Muscle layer of colon (tissue), 2 donors: ENCODE results near the gene FBXW4.

Source experiments
- H3K27ac ChIP-seq: one replicate; pipeline ENCODE4 v1.7.0; 2013; ENCODE audit warnings: low read depth, mild to moderate bottlenecking, low read length, moderate library complexity
- H3K27me3 ChIP-seq, 2 donors: one replicate each; pipeline ENCODE4 v1.7.0; 2013; ENCODE audit warnings: low read length in 2 of 2, mild to moderate bottlenecking in 2 of 2; ENCODE audit not compliant: insufficient read depth in 2 of 2, control insufficient read depth in 1 of 2
- H3K36me3 ChIP-seq: one replicate; pipeline ENCODE4 v1.7.0; 2013; ENCODE audit warnings: mild to moderate bottlenecking, low read length; ENCODE audit not compliant: insufficient read depth
- H3K4me1 ChIP-seq: one replicate; pipeline ENCODE4 v1.7.0; 2013; ENCODE audit warnings: mild to moderate bottlenecking, low read length; ENCODE audit not compliant: insufficient read depth
- H3K4me3 ChIP-seq, 2 donors: one replicate each; pipeline ENCODE4 v1.7.0; 2013; ENCODE audit warnings: low read length in 2 of 2, low read depth in 1 of 2, mild to moderate bottlenecking in 1 of 2, moderate library complexity in 1 of 2
- H3K9ac ChIP-seq: one replicate; pipeline ENCODE4 v1.7.0; 2013; ENCODE audit warnings: low read length
- H3K9me3 ChIP-seq: one replicate; pipeline ENCODE4 v1.7.0; 2013; ENCODE audit warnings: mild to moderate bottlenecking, low read length
- donor health status: abdominal sarcoma.
- donor health status: Adenocarcinoma of cecum.

Gene FBXW4

DNA sequence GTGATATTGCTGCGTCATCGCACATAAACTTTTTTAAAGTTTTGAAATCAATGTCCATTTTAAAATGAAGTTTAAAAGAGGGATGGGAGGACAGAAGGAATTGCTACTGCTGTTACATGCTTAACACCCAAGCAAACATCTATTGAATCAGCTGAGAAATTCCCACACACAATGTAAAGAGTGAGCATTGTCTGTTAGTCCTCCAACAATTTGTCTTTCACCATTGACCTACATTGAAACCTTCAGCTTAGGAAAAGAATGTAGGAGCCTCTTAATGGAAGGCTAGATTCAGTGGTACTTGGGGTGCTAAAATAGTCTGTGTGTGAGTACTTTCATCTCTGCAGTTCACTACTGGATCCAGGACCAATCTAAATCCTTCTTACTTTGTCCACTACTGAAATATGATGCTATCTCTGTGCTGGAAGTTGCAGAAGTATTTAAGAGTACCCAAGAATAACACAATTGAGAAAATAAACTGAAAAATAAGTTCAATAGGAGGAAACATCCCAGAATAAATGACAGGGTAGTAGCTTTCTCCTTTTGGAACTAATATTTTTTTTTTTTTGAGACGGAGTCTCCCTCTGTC, 23.8 kb upstream of the FBXW4 start:
- Histone ChIP-seq H3K36me3 (no peaks in the 10 kb centered on the region), H3K9ac (no peak overlapping the region), H3K27me3 (no peaks in the 10 kb centered on the region), H3K4me3 (no peak overlapping the region), H3K9me3 (no peaks in the 10 kb centered on the region), H3K27ac (no peak overlapping the region), H3K4me1 (no peaks in the 10 kb centered on the region)

- Histone ChIP-seq H3K27ac (no peak overlapping the region), H3K27me3 (no peaks in the 10 kb centered on the region), H3K36me3 (no peaks in the 10 kb centered on the region), H3K9me3 (no peaks in the 10 kb centered on the region), H3K9ac (no peak overlapping the region), H3K4me3 (no peak overlapping the region), H3K4me1 (no peaks in the 10 kb centered on the region)
Observed at GRCh38 chr10:101716891-101717659, 22.1 kb upstream of the FBXW4 start.

- no peaks in the 10 kb centered on the region for H3K4me1 ChIP-seq
- H3K27me3 ChIP-seq: peaks cover 0 to 4% of the 10 kb centered on the region in 2 donors
- no peak overlapping the region for H3K4me3 ChIP-seq
- H3K9me3 ChIP-seq: no peaks in the 10 kb centered on the region
- no peaks in the 10 kb centered on the region for H3K36me3 ChIP-seq
- no peak overlapping the region for H3K9ac ChIP-seq
- H3K27ac ChIP-seq: no peak overlapping the region
Observed at GRCh38 chr10:101712997-101713396, 18.0 kb upstream of the FBXW4 start.

- Histone ChIP-seq H3K9me3 (no peaks in the 10 kb centered on the region), H3K27me3 (peaks cover 0 to 4% of the 10 kb centered on the region in 2 donors), H3K36me3 (no peaks in the 10 kb centered on the region), H3K27ac (no peak overlapping the region), H3K4me3 (no peak overlapping the region), H3K9ac (no peak overlapping the region), H3K4me1 (no peaks in the 10 kb centered on the region)
Observed at GRCh38 chr10:101710793-101711192, 15.8 kb upstream of the FBXW4 start.

DNA sequence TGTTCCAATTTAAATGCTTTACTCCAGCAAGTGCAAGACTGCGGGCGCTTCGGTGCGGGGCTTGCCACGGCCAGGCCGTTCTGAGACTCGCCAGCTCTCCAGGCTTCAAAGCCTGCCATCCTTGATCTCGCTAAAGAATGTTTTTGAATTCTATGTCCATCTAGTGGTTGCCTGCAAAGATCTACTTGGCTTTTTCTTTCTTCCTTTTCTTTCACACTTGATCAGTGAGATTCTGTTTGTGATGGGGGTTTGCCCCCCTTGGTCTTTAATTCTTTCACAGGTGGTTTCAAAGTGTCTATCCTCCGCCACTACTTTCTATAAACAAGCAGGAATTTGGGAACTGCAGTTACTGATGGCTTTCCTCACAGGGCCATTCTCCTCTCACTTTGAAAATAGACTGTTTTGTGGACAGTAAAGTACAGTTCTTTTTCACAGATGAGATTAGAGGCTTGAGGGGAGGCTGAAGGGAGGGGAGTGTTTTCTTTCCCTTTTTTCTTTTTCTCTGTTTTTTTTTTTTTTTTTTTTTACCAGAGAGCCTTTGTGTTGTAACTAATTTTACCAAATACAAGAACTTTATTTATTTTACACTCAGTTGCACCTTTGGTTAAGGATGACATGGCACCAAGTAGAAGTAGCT, 15.2 kb upstream of the FBXW4 start:
- no peak overlapping the region for H3K27ac ChIP-seq
- no peaks in the 10 kb centered on the region for H3K36me3 ChIP-seq
- H3K9ac ChIP-seq: no peak overlapping the region
- H3K4me1 ChIP-seq: no peaks in the 10 kb centered on the region
- no peaks in the 10 kb centered on the region for H3K9me3 ChIP-seq
- H3K27me3 ChIP-seq: peaks cover 0 to 4% of the 10 kb centered on the region in 2 donors
- no peak overlapping the region for H3K4me3 ChIP-seq

- peaks cover 0 to 4% of the 10 kb centered on the region in 2 donors for H3K27me3 ChIP-seq
- no peak overlapping the region for H3K9ac ChIP-seq
- no peaks in the 10 kb centered on the region for H3K4me1 ChIP-seq
- H3K4me3 ChIP-seq: no peak overlapping the region
- H3K36me3 ChIP-seq: no peaks in the 10 kb centered on the region
- H3K27ac ChIP-seq: no peak overlapping the region
- H3K9me3 ChIP-seq: no peaks in the 10 kb centered on the region
Observed at GRCh38 chr10:101709359-101710058, 14.5 kb upstream of the FBXW4 start.

DNA sequence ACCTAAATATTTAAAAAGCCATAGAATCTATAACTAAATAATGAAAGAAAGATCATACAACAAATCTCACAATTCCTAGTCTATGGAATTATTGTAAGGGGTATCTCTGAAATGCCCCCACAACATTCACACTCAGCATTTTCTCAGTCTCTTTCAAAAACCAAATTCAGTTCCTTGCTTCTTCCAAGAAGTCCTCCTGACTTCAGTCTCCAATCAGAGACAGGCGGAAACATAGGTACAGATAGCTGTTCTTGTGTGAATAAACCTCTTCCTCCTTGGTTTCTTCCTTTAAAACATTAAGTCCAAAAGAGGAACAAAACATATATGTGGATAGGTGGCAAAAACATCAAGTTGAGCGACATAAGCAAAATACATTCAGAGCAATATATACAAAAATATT, 13.9 kb upstream of the FBXW4 start:
- Histone ChIP-seq H3K27me3 (peaks cover 0 to 4% of the 10 kb centered on the region in 2 donors), H3K4me1 (no peaks in the 10 kb centered on the region), H3K9me3 (no peaks in the 10 kb centered on the region), H3K4me3 (no peak overlapping the region), H3K9ac (no peak overlapping the region), H3K27ac (no peak overlapping the region), H3K36me3 (no peaks in the 10 kb centered on the region)

GRCh38 chr10:101708073-101708472, 13.1 kb upstream of the FBXW4 start:
- Histone ChIP-seq H3K4me3 (no peak overlapping the region), H3K9ac (no peak overlapping the region), H3K36me3 (no peaks in the 10 kb centered on the region), H3K9me3 (no peaks in the 10 kb centered on the region), H3K4me1 (no peaks in the 10 kb centered on the region), H3K27me3 (peaks cover 0 to 4% of the 10 kb centered on the region in 2 donors), H3K27ac (no peak overlapping the region)

DNA sequence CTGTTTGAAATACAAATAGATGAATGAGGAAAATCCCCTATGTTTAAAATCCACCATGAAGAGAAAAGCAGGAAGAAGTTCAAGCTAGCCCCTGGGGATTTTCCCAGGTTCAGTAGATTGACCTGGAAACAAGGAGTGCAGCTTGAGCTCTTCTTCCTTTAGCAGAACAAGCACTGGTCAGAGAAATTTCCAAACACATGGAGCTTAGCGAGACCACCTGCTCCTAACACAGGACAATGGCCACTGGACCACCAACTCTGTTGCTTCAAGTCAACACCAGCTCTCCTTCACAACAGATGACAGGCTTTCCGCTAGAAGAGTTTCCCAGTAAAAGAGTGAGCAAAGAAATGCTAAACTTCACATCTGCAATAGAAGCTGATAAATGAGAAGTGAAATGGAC, 9.4 kb upstream of the FBXW4 start:
- H3K27ac ChIP-seq: no peak overlapping the region
- no peak overlapping the region for H3K4me3 ChIP-seq
- no peaks in the 10 kb centered on the region for H3K9me3 ChIP-seq
- H3K36me3 ChIP-seq: no peaks in the 10 kb centered on the region
- no peaks in the 10 kb centered on the region for H3K27me3 ChIP-seq
- no peaks in the 10 kb centered on the region for H3K4me1 ChIP-seq
- H3K9ac ChIP-seq: no peak overlapping the region

- no peak overlapping the region for H3K4me3 ChIP-seq
- no peak overlapping the region for H3K9ac ChIP-seq
- H3K27ac ChIP-seq: no peak overlapping the region
- no peaks in the 10 kb centered on the region for H3K27me3 ChIP-seq
- H3K36me3 ChIP-seq: no peaks in the 10 kb centered on the region
- H3K9me3 ChIP-seq: no peaks in the 10 kb centered on the region
- peaks cover 16% of the 10 kb centered on the region for H3K4me1 ChIP-seq
Observed at GRCh38 chr10:101696632-101697031, 1.7 kb upstream of the FBXW4 start.

DNA sequence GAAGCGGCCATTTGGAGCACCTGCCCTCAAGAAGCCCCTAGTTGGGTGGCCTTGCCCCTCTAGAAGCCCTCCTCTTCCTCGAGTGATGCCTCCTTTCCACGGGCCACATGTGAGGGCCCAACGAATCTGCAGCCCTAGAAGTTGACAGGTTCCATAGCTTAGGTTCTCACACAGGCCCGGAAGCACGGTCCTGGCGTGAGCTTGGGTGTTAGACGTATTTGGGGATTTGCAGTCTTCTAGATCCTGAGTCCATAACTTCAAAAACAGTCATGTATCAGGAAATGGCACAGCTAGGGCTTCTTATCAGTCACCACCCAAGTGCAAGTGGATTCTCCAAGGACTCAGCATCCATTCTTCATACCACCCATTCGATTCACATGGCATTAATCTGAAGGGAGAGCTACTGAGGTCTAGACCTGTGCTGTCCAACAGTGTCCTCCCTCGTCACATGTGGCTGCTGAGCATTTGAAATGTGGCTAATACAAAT, 477 bp upstream of the FBXW4 start:
- H3K27me3 ChIP-seq: no peaks in the 10 kb centered on the region
- no peak overlapping the region for H3K9ac ChIP-seq
- H3K4me3 ChIP-seq: peak overlapping the region; percentile 72 to 93
- no peaks in the 10 kb centered on the region for H3K9me3 ChIP-seq
- peak overlapping the region; percentile 99 for H3K27ac ChIP-seq
- H3K4me1 ChIP-seq: peaks cover 25% of the 10 kb centered on the region
- H3K36me3 ChIP-seq: no peaks in the 10 kb centered on the region
